ENCODE data around the gene C20orf96.
A peak's percentile ranks its signal among the peaks of the same experiment; 100 is the strongest.
"Not testable (repeated sequence)": the region's sequence is repeated elsewhere in the genome, so short reads cannot be mapped to it uniquely, and the experiment has no call there.

The C20orf96 gene

GRCh38 chr20:259981-260380 lies 30.6 kb downstream of the C20orf96 start:
- TF ChIP-seq CTCF (IDR thresholded peaks at IDR 0.05; ENCODE audit: low read depth, low read length, missing control alignments), result no peak
- H3K4me3 ChIP-seq (ENCODE audit: low read depth, low read length), result no peak overlapping the region
- no peak for DNase-seq (ENCODE audit: low read depth)
- in situ Hi-C loops (cut with HindIII; ENCODE audit: low sequenced_read_pairs), result loop anchor here (5.0 kb wide), 1 partner anchor 72 kb away; no protein-coding TSS in a partner anchor

DNA sequence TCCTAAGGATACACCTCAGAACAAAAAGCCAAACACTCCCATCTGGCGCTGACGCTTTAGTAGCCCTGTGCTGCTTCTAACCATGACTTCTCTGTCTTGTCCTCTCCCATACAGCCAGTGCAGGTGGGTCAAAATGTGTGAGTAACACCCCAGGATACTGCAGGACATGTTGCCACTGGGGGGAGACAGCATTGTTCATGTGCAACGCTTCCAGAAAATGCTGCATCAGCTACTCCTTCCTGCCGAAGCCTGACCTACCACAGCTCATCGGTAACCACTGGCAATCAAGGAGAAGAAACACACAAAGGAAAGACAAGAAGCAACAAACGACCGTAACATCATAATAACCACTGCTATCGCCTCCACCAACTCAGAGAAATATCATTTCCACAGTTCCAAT lies 31.6 kb downstream of the C20orf96 start:
- in situ Hi-C loops (cut with HindIII; ENCODE audit: low sequenced_read_pairs), result no loop called here
- no peak for DNase-seq (ENCODE audit: low read depth)
- no peak overlapping the region for H3K4me3 ChIP-seq (ENCODE audit: low read depth, low read length)
- peak; percentile 19 for TF ChIP-seq CTCF (IDR thresholded peaks at IDR 0.05; ENCODE audit: low read depth, low read length, missing control alignments)

DNA sequence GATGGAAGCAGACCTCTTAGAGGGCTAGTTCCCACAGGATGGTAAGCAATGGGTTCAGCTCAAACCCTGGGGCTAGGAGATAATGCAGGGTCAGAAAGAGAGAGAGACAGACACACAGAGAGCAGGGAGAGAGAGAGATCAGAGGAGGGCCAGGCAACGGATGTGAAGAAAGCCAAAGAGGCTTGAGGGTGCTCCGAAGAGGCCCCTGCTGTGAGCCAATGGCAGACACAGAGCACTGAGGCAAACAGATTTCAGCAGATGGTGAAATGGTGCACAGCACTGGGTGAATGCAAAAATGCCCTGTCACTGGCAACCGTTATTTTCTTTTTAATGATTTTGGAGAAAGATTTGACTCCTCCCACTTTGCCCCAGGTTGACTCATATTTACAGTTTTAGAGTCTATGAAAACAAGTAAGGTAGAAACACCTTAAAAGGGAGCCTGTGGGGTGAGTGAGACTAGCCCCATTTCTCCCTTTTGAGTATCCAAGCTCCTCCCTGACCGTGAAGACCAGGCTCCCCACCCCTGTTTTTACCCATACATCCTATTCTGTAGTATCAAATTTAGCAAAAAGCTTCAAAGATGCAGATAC lies 32.2 kb downstream of the C20orf96 start:
- DNase-seq (ENCODE audit: low read depth), result no peak
- TF ChIP-seq CTCF (IDR thresholded peaks at IDR 0.05; ENCODE audit: low read depth, low read length, missing control alignments), result no peak
- no peak overlapping the region for H3K4me3 ChIP-seq (ENCODE audit: low read depth, low read length)
- in situ Hi-C loops (cut with HindIII; ENCODE audit: low sequenced_read_pairs), result no loop called here

GRCh38 chr20:257419-257818 lies 33.1 kb downstream of the C20orf96 start, which contains the start of gene DEFB132:
TSS of gene DEFB132 (plus strand) at chr20:257724. CDS start at chr20:257779, 55 bp downstream.
- in situ Hi-C loops (cut with HindIII; ENCODE audit: low sequenced_read_pairs), result no loop called here
- no peak within 1 kb of the TSS for H3K4me3 ChIP-seq (ENCODE audit: low read depth, low read length)
- no peak for TF ChIP-seq CTCF (IDR thresholded peaks at IDR 0.05; ENCODE audit: low read depth, low read length, missing control alignments)
- DNase-seq (ENCODE audit: low read depth), result no peak

- H3K4me3 ChIP-seq (ENCODE audit: low read depth, low read length); DNase-seq (ENCODE audit: low read depth); in situ Hi-C loops (cut with HindIII; ENCODE audit: low sequenced_read_pairs): not testable (repeated sequence)
Measured at GRCh38 chr20:253447-253846, 37.1 kb downstream of the C20orf96 start.

DNA sequence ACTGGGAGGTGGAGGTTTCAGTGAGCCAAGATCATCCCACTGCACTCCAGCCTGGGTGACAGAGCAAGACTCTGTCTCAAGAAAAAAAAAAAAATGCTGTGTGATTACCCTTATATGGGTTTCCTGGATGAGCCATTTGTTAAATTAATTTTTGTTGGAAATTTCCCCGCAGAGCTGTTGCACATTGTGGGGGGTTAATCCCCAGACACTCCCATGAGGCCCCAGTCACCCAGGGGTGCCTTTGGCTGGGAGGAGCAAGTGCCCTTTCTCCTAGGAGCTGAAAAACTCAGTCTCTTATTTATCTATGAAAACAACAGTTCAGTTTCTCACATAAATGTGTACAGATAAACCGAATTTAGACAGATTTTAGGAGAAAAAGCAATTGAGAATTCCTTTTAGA lies 37.7 kb downstream of the C20orf96 start:
- no peak for DNase-seq (ENCODE audit: low read depth)
- in situ Hi-C loops (cut with HindIII; ENCODE audit: low sequenced_read_pairs), result no loop called here
- no peak overlapping the region for H3K4me3 ChIP-seq (ENCODE audit: low read depth, low read length)
- no peak for TF ChIP-seq CTCF (IDR thresholded peaks at IDR 0.05; ENCODE audit: low read depth, low read length, missing control alignments)

DNA sequence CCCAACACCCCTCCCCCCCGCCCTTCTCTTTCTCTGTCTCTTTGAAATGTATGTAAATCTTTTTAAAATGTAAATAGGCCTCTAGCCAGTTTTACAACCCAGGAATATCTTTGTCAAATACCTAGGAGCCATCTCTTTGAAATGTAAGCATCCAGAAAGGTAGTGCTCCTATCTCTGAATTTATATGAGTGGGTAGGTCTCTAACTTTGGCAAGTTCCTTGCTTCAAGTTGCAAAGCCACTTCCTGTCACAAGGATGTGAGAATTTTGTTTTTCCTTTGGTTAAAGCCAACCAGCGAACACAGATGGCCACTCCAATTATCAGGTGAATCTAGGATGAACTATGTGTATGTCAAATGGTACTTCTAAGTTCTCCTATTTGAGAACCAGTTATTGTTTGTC lies 39.2 kb downstream of the C20orf96 start:
- no peak for DNase-seq (ENCODE audit: low read depth)
- TF ChIP-seq CTCF (IDR thresholded peaks at IDR 0.05; ENCODE audit: low read depth, low read length, missing control alignments), result no peak
- no peak overlapping the region for H3K4me3 ChIP-seq (ENCODE audit: low read depth, low read length)
- in situ Hi-C loops (cut with HindIII; ENCODE audit: low sequenced_read_pairs), result no loop called here

Measured in astrocyte of the cerebellum (primary cell).